Type B pancreatic cell (in vitro differentiated cells): ENCODE results near the gene PLEK. TPM values are rescaled to one million over a fixed set of nuclear protein-coding genes. Genes with fewer than 3 reads are reported as not detected.

ENCODE experiments used
- DNase-seq: peaks from one replicate; pipeline ENCODE4 v3.0.0; 2021; ENCODE audit warnings: mixed read lengths; ENCODE audit not compliant: unreplicated experiment; ENCODE audit errors: extremely low spot score
- H3K27ac Mint-ChIP-seq: 2 replicates; pipeline ENCODE4 v1.8.0; 2021; ENCODE audit warnings: mild to moderate bottlenecking, mixed read lengths
- H3K27me3 Mint-ChIP-seq: 2 replicates; pipeline ENCODE4 v1.8.0; 2021; ENCODE audit warnings: mixed read lengths
- H3K36me3 Mint-ChIP-seq: 2 replicates; pipeline ENCODE4 v1.8.0; 2021; ENCODE audit warnings: mixed read lengths
- H3K4me1 Mint-ChIP-seq: one replicate; pipeline ENCODE4 v1.8.0; 2021; ENCODE audit warnings: mixed read lengths; ENCODE audit not compliant: unreplicated experiment
- H3K4me3 Mint-ChIP-seq: 2 replicates; pipeline ENCODE4 v1.8.0; 2021; ENCODE audit warnings: mild to moderate bottlenecking, mixed read lengths
- H3K9me3 Mint-ChIP-seq: 2 replicates; pipeline ENCODE4 v1.8.0; 2021; ENCODE audit warnings: mixed read lengths
- total RNA-seq: library from RNA; stranded (reverse); gene quantifications from 2 replicates; pipeline ENCODE4 v1.2.1, GENCODE V29; 2021; ENCODE audit warnings: low replicate concordance
- TF ChIP-seq, protein P1 (sequence below): fragments of 200-600 bp; sonication (generic); conservative IDR thresholded peaks from 2 replicates; pipeline ENCODE4 v1.5.0; 2021; ENCODE audit warnings: antibody characterized with exemption, mild to moderate bottlenecking

PLEK gene
- total RNA-seq, 1 donor from 2014 or later, result not detected

GRCh38 chr2:68432696-68433658 is 67.9 kb downstream of the PLEK start:
- peaks cover 13% of the 10 kb centered on the region for H3K27me3 Mint-ChIP-seq
- DNase-seq, result no peak

GRCh38 chr2:68434981-68435380 is 69.9 kb downstream of the PLEK start:
- Mint-ChIP-seq H3K36me3 (no peaks in the 10 kb centered on the region), H3K4me3 (no peak overlapping the region), H3K4me1 (peaks cover 6% of the 10 kb centered on the region), H3K27ac (no peak overlapping the region), H3K27me3 (peaks cover 10% of the 10 kb centered on the region), H3K9me3 (no peaks in the 10 kb centered on the region)
- DNase-seq, result no peak
- TF ChIP-seq, protein P1, sequence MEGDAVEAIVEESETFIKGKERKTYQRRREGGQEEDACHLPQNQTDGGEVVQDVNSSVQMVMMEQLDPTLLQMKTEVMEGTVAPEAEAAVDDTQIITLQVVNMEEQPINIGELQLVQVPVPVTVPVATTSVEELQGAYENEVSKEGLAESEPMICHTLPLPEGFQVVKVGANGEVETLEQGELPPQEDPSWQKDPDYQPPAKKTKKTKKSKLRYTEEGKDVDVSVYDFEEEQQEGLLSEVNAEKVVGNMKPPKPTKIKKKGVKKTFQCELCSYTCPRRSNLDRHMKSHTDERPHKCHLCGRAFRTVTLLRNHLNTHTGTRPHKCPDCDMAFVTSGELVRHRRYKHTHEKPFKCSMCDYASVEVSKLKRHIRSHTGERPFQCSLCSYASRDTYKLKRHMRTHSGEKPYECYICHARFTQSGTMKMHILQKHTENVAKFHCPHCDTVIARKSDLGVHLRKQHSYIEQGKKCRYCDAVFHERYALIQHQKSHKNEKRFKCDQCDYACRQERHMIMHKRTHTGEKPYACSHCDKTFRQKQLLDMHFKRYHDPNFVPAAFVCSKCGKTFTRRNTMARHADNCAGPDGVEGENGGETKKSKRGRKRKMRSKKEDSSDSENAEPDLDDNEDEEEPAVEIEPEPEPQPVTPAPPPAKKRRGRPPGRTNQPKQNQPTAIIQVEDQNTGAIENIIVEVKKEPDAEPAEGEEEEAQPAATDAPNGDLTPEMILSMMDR, result no peak

More at GRCh38 chr2:68432696-68433658, 67.9 kb downstream of the PLEK start:
- no peaks in the 10 kb centered on the region for H3K9me3 Mint-ChIP-seq
- H3K4me1 Mint-ChIP-seq, result peaks cover 6% of the 10 kb centered on the region
- TF ChIP-seq, protein P1, result no peak
- H3K4me3 Mint-ChIP-seq, result no peak overlapping the region
- no peaks in the 10 kb centered on the region for H3K36me3 Mint-ChIP-seq
- no peak overlapping the region for H3K27ac Mint-ChIP-seq

- Mint-ChIP-seq H3K36me3 (no peaks in the 10 kb centered on the region), H3K4me1 (peaks cover 6% of the 10 kb centered on the region), H3K27ac (no peak overlapping the region), H3K9me3 (no peaks in the 10 kb centered on the region), H3K27me3 (peaks cover 7% of the 10 kb centered on the region), H3K4me3 (no peak overlapping the region)
- TF ChIP-seq, protein P1, result no peak
- DNase-seq, result no peak
Measured at GRCh38 chr2:68435615-68436014, 70.5 kb downstream of the PLEK start.

GRCh38 chr2:68436270-68436669 is 71.2 kb downstream of the PLEK start:
- Mint-ChIP-seq H3K27me3 (peaks cover 7% of the 10 kb centered on the region), H3K4me1 (peaks cover 7% of the 10 kb centered on the region), H3K36me3 (no peaks in the 10 kb centered on the region), H3K4me3 (no peak overlapping the region), H3K27ac (no peak overlapping the region), H3K9me3 (no peaks in the 10 kb centered on the region)
- TF ChIP-seq, protein P1, result no peak
- no peak for DNase-seq

DNA sequence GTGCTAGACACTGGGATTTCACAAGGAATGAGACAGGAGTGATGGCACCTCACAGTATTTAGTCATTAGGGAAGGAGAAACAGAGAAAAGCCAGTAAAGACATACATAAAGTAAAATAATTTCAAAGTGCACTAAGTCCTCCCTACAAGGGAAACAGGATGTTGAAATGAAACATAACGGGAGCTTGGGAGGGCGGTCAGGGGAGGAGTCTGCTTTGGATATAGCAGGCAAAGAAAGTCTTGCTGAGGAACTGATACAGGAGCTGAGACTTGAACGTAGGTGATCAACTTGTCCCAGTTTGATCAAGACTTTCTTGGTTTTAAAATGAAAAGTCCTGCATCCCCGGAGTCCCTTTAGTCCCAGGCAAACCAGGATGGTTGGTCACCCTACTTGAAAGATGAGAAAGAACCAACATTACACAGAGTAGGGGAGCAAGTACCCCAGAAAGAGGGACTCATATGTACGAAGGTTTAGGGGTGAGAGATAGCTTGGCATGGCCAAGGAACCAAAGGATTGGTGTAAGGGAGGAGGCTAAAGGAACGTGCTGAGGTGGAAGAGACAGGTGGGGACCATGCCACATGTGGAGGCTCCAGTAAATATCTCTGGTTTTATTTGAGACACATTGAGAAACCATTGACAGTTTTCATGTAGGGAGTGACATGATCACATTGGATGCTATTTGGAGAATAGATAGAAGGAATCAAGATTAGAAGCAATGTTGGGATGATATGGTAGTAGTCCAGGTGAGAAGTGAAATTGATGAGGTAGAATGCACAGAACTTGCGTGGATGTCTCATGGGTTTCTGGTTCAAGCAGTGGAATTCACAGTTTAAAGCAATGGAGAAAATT is 73.6 kb downstream of the PLEK start:
- no peak for DNase-seq
- TF ChIP-seq, protein P1, result no peak
- peaks cover 10% of the 10 kb centered on the region for H3K27me3 Mint-ChIP-seq
- no peak overlapping the region for H3K27ac Mint-ChIP-seq
- H3K4me3 Mint-ChIP-seq, result no peak overlapping the region
- peaks cover 12% of the 10 kb centered on the region for H3K4me1 Mint-ChIP-seq
- no peaks in the 10 kb centered on the region for H3K9me3 Mint-ChIP-seq
- H3K36me3 Mint-ChIP-seq, result no peaks in the 10 kb centered on the region
